Measurements from ENCODE around the gene DDX1. TPM values are rescaled to one million over a fixed set of nuclear protein-coding genes. Genes with fewer than 3 reads are reported as not detected.
A peak's percentile ranks its signal among the peaks of the same experiment; 100 is the strongest.

The DDX1 gene
- total RNA-seq, 1 donor from 2014 or later, result 100 TPM

DNA sequence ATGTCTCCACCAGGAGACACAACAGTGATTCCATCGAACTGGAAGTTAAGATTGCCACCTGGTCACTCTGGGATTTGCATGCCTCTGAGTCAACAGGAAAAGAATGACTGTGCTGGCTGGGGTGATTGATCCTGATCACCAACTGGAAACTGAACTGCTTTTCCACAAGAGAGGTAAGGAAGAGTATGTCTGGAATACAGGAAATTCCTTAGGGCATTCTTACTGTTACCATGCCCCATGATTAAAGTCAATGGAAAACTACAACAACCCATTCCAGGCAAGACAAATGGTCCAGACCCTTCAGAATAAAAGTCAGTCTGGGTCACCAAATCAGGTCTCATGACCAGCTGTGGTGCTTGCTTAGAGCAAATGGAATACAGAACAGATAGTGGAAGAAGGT is 12.0 kb upstream of the DDX1 start:
- peak overlapping the region; percentile 95 for H3K27ac Mint-ChIP-seq (ENCODE audit: unreplicated experiment)
- H3K36me3 Mint-ChIP-seq (ENCODE audit: low read depth, unreplicated experiment), result no peaks in the 10 kb centered on the region
- H3K4me1 Mint-ChIP-seq (ENCODE audit: unreplicated experiment), result peaks cover 18% of the 10 kb centered on the region
- no peaks in the 10 kb centered on the region for H3K9me3 Mint-ChIP-seq (ENCODE audit: unreplicated experiment)
- no peak overlapping the region for H3K4me3 Mint-ChIP-seq (ENCODE audit: unreplicated experiment)
- TF ChIP-seq, protein P1, sequence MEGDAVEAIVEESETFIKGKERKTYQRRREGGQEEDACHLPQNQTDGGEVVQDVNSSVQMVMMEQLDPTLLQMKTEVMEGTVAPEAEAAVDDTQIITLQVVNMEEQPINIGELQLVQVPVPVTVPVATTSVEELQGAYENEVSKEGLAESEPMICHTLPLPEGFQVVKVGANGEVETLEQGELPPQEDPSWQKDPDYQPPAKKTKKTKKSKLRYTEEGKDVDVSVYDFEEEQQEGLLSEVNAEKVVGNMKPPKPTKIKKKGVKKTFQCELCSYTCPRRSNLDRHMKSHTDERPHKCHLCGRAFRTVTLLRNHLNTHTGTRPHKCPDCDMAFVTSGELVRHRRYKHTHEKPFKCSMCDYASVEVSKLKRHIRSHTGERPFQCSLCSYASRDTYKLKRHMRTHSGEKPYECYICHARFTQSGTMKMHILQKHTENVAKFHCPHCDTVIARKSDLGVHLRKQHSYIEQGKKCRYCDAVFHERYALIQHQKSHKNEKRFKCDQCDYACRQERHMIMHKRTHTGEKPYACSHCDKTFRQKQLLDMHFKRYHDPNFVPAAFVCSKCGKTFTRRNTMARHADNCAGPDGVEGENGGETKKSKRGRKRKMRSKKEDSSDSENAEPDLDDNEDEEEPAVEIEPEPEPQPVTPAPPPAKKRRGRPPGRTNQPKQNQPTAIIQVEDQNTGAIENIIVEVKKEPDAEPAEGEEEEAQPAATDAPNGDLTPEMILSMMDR (IDR thresholded peaks at IDR 0.05; ENCODE audit: unreplicated experiment), result peak; percentile 12
- peak; percentile 45 for DNase-seq (ENCODE audit: low spot score)
- H3K27me3 Mint-ChIP-seq (ENCODE audit: unreplicated experiment), result peaks cover 8% of the 10 kb centered on the region

DNA sequence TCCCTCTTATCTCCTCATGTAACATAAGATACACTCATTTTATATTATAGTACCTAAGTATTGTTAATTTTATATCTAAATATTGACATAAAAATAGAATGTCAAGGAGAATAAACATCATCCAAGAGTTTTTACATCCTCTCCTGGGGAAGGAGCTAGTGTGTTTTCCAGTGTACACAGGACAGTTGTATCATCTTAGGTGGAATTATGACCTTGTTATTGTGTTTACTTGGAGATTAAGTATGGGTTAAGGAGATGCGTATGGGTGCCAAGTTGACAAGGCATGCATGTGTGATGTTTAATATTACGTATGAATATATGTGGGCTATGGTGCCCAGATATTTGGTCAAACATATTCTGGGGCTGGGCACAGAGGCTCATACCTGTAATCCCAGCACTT is 11.2 kb upstream of the DDX1 start:
- no peak overlapping the region for H3K4me3 Mint-ChIP-seq (ENCODE audit: unreplicated experiment)
- TF ChIP-seq, protein P1 (IDR thresholded peaks at IDR 0.05; ENCODE audit: unreplicated experiment), result no peak
- H3K27ac Mint-ChIP-seq (ENCODE audit: unreplicated experiment), result peak overlapping the region; percentile 74
- no peaks in the 10 kb centered on the region for H3K9me3 Mint-ChIP-seq (ENCODE audit: unreplicated experiment)
- H3K36me3 Mint-ChIP-seq (ENCODE audit: low read depth, unreplicated experiment), result no peaks in the 10 kb centered on the region
- H3K27me3 Mint-ChIP-seq (ENCODE audit: unreplicated experiment), result peaks cover 5% of the 10 kb centered on the region
- DNase-seq (ENCODE audit: low spot score), result no peak
- H3K4me1 Mint-ChIP-seq (ENCODE audit: unreplicated experiment), result peaks cover 12% of the 10 kb centered on the region

DNA sequence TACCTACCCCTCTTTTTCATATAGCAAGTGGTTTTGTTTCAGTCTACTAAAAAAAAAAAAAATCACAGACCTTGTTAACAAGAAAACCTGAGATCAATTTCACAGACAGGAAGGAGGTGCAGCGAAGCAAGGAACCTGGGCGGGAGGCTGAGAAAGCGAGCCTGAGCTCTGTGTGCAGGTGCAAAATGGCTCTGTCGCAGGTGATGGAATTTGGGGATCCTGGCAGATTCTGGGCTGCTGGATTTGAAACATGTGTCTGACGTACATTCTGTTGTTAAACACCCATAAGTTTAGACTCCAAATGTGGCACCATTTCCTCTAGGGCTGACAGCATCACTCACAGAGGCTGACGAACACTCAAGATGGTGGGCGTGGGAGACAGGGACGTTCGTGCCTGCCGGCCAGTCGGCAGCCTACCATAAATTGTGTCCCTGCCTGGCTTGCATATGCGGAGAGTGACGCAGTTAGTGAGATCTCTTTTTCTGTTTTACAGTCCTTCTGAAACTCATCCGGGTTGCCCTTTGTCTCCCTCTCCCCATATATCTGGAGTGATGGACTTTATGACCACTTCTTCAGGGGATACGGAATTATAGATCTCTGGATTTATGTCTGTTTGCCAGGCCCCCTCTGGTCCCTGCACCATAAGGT is 8.8 kb upstream of the DDX1 start:
- TF ChIP-seq, protein P1 (IDR thresholded peaks at IDR 0.05; ENCODE audit: unreplicated experiment), result no peak
- Mint-ChIP-seq H3K4me3 (ENCODE audit: unreplicated experiment) (no peak overlapping the region), H3K4me1 (ENCODE audit: unreplicated experiment) (peaks cover 10% of the 10 kb centered on the region), H3K27me3 (ENCODE audit: unreplicated experiment) (no peaks in the 10 kb centered on the region), H3K27ac (ENCODE audit: unreplicated experiment) (no peak overlapping the region), H3K36me3 (ENCODE audit: low read depth, unreplicated experiment) (no peaks in the 10 kb centered on the region), H3K9me3 (ENCODE audit: unreplicated experiment) (no peaks in the 10 kb centered on the region)
- no peak for DNase-seq (ENCODE audit: low spot score)

DNA sequence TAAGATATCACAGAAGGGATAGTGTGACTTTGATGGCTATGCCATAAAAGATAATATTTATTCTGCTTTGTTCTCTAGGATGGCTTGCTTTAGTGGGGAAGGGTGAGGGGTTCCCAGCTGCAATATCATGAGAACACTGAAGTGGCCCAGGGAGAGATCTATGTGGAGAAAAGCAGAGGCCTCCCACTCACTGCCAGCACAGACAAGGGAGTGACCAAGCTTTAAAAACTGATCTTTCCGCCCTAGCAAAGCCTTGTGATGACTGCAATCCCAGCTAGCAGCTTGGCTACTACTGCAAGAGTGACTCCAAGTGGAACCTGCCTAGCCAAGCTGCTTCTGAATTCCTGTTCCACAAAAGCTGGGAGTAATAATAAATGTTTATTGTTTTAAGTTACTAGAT is 7.8 kb upstream of the DDX1 start:
- H3K27ac Mint-ChIP-seq (ENCODE audit: unreplicated experiment), result no peak overlapping the region
- no peak for DNase-seq (ENCODE audit: low spot score)
- H3K9me3 Mint-ChIP-seq (ENCODE audit: unreplicated experiment), result no peaks in the 10 kb centered on the region
- peaks cover 10% of the 10 kb centered on the region for H3K4me1 Mint-ChIP-seq (ENCODE audit: unreplicated experiment)
- TF ChIP-seq, protein P1 (IDR thresholded peaks at IDR 0.05; ENCODE audit: unreplicated experiment), result no peak
- no peaks in the 10 kb centered on the region for H3K36me3 Mint-ChIP-seq (ENCODE audit: low read depth, unreplicated experiment)
- H3K4me3 Mint-ChIP-seq (ENCODE audit: unreplicated experiment), result no peak overlapping the region
- no peaks in the 10 kb centered on the region for H3K27me3 Mint-ChIP-seq (ENCODE audit: unreplicated experiment)

DNA sequence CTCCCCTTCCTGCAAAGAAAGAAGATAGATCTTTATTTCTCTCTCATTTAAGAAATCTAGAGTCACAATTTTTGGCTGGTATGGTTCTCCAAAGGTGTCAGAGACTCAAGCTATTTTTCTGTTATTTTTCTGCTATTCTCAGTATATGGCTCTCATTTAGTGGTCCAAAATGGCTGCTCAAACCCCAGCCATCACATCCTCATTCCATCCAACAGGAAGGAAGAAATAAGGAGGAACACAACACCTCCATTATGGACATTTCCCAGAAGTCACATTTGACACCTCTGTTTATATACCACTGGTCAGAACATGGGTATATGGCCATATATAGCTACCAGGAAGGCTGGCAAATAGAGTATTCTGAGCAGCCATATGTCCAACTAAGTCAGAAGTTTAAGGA is 7.4 kb upstream of the DDX1 start:
- Mint-ChIP-seq H3K36me3 (ENCODE audit: low read depth, unreplicated experiment) (no peaks in the 10 kb centered on the region), H3K27ac (ENCODE audit: unreplicated experiment) (no peak overlapping the region), H3K4me3 (ENCODE audit: unreplicated experiment) (no peak overlapping the region), H3K9me3 (ENCODE audit: unreplicated experiment) (no peaks in the 10 kb centered on the region), H3K4me1 (ENCODE audit: unreplicated experiment) (peaks cover 13% of the 10 kb centered on the region), H3K27me3 (ENCODE audit: unreplicated experiment) (no peaks in the 10 kb centered on the region)
- TF ChIP-seq, protein P1 (IDR thresholded peaks at IDR 0.05; ENCODE audit: unreplicated experiment), result no peak
- DNase-seq (ENCODE audit: low spot score), result no peak
